GM21825 (cell line): ENCODE results near the gene E4F1.

ENCODE experiments used
- ATAC-seq: cut with Tn5 transposase; IDR thresholded peaks from one replicate; pipeline ENCODE4 v1.9.1; 2021; ENCODE audit warnings: mild to moderate bottlenecking, moderate library complexity; ENCODE audit not compliant: unreplicated experiment

Gene E4F1

DNA sequence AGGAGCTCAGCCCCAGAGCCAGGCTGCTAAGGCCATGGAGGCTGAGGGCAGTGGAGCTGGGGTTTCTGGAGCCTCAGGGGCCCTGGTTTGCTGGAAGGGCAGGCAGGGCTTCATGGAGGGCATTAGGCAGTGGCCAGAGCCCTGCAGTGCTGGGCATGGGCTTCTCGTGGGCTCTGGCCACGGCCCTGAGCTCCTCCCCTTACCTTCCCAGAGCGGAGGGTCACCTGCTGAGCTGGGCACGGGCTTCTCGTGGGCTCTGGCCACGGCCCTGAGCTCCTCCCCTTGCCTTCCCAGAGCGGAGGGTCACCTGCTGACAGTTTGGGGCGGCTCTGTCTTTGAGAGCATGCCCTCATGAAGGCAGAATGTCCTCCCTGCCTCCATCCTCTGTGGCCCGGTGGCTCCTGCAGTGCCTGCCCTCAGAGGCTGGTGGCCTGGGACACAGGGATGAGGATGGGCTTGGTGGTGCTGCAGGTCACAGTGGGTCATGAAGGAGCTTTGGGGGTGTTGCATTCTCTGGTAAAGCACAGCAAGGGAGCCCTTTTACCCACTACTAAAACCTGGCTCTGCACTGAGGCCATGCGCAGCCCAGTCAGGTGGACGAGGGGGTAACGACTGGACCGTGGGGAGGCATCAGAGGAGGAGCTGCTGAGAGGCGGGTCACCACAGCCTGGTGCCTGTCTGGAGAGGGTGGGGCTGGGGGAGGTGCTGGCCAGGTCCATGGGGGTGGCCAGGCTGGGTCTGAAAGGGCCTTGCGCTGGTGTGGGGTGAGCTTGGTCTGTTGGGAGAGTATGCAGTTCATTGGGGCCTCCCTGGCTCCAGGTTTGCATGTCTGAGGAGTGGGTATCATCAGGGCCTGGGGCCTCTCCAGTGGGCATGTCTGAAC is 47.4 kb downstream of the E4F1 start:
- ATAC-seq: no peak

DNA sequence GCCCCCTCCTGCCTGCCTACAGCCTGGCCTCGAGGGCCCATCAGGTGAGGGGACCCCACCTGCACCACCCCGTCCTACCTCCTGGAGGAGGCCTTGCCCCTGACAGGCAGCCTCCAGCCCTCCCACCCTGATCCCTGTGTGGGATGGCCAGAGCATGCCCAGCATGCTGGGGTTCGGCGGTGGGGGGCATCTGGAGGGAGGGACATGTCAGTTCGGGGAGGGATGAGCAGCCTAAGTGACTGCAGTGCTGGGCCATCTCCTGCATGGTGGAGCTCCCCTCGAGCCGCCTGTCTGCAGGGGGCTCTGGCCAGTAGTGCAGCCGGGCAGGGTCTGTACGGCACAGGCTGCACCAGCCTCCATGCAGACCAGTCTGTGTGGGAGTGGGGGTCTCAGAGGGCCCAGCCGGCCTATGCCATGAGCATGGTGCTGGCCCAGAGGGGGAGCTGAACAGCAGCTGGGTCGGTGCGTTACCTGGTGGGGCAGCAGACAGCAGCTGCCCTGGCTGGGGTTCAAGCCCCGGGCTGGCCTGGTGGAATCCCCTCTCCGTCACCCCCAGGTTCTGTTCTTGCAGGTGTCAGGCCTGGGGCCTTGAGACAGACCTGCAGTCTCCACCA is 48.6 kb downstream of the E4F1 start:
- no peak for ATAC-seq

DNA sequence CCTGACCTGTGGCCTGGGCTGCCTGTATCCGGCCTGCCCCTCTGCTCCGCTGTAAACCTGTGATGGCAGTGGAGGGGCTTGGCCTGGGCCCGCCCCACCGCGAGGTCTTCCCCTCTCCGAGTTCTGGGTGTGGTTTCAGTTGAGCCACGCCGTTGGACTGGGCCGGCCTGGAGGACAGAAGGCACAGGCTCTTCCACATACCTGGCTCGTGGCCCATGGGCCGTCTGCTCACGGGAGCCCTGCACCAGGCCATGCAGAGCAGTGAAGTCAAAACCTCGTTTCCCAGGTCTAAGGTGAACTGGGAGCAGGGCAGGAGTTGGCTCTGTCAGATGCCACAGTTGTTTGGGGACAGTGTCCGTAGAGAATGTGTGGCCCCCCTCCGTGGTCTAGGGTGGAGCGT is 50.1 kb downstream of the E4F1 start:
- ATAC-seq: no peak

DNA sequence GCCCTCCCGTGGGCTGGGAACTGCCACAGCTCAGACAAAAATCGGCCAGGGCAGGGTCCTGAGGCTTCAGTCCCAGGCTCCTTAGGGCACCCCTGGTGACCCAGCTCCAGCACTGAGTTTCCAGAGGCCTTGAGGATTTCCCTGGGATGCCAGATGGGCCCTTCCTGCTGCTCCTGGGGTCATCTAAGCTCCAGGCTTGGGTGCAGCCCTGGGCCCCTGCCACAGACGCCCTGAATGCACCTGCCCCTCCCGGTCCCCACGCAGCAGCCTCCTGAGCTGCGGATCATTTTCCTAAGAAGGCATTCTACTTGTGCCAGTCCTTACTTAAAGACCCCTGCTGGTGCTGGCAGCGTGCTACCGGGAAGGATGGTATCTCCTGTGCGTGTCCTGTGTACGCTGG is 50.5 kb downstream of the E4F1 start:
- no peak for ATAC-seq

DNA sequence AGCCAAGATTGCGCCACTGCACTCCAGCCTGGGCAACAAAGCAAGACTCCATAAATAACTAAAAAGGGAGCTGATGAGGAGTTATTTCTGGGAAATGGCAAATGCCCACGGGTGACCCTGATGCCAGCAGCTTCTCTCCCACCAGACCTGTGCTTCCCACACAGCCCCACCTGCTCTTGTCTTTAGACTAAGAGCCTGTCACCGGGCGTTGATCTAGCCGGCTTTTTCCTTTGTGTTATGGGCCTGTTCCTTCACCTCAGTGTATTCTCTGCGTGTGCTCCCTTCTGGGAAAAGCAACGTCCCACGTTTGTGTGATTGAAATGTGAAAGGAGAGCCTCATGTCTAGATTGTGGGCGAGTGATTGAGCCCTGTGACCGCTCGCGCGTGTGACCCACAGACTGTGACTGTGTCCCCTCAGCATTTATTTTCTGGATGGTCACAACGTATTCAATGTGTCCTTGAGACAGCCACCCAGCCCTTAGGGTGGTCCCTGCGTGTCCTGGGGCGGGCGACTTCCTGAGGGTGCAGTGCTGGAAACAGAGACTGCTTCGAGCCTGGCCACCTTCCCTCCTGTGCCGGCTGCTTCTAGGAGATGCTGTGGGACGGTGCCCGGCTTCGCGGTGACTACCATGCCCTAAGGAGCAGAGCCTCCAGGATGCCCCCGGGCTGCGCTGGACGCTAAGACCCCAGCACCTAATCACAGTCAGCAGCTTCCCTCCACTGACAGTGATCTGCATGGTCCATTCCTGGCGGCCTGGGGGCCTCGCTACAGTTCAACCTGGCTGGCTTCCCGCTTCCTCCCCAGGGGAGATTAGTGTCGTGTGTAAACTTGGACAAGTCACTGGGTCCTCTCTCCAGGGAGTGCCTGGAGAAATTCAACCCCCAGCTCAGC is 52.3 kb downstream of the E4F1 start:
- ATAC-seq: no peak

DNA sequence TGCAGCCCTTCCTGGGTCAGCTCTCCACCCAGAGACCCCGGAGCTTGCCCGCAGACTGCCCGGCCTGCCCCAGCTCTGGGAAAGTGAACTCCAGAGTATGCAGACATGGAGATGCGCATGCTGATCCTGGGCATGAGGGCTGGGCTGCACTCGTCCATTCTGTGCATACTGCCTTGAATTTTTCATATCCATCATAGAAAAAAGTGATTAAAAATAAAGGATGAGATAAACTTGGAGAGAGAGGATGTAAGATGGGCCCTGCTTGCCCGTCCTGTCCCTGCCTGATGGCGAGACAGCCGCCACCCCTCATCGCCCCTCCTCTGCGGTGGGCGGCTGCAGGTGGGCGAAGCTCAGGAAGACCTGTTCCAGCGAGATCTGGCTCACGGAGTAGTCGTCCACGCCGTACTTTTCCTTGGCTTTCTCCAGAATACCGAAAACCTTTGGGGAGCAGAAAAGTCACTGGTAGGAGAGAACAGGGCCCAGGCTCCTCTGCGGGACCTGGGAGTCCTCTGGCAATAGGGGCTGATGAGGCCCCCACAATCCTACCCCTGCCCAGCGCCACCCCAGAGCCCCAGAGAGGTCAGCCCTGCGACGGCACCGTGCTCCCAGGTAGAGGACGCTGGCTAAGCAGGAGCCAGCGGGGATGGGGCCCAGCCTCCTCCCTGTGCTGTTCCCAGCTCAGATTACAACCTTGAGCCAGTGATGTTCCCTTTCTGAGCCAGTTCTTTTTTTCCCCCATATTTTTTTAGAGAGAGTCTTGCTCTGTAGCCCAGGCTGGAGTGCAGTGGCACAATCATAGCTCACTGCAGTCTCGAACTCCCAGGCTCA is 53.2 kb downstream of the E4F1 start:
- no peak for ATAC-seq

DNA sequence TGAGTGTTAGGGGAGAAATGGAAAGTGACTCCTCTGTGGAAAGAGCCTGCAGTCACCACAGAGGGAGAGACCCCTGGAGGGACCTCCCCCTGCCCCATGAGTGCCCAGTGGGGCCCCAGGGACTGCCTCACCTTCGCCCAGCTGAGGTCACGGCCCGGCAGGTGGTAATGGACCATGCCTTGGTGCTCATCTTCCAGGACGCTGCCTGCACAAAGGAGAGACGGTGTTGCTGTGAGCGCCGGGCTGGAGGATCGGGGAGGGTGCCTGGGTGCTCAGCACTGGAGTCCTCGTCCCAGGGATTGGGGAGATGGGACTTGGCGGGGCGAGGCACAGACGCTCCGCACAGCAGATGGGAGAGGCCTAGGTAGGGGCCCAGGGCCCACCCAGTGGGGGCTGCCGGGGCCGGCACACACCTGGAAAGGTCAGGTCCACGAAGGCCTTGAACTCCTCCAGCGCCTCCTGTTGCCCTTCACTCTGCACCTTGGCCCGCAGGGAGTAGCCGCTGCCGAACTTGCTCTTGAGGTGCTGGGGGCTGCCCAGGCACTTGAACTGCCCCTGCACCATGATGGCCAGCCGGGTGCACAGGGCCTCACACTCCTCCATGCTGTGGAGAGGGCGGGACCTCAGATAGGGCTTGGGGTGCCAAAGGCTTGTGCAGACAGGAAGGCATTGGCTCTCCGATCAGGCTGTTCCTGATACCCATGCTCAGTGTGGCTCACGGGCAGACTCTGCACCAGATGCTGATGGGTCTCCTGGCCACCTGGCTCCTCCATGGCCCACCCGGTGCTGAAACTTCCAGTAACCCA is 54.3 kb downstream of the E4F1 start:
- ATAC-seq: no peak

DNA sequence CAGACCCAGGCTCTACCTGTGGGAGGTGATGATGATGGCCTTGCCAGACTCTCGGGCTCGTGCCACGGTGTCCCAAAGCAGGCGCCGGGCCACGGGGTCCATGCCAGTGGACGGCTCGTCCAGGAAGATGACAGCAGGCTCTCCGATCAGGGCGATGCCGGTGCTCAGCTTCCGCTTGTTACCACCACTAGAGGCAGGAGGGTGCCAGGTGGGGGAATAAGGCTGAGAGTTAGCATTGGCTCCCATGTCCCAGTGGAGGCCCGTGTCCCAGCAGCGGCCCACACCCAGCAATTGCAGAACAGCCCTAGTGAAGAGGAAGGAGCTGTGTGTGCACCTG is 54.8 kb downstream of the E4F1 start:
- no peak for ATAC-seq

DNA sequence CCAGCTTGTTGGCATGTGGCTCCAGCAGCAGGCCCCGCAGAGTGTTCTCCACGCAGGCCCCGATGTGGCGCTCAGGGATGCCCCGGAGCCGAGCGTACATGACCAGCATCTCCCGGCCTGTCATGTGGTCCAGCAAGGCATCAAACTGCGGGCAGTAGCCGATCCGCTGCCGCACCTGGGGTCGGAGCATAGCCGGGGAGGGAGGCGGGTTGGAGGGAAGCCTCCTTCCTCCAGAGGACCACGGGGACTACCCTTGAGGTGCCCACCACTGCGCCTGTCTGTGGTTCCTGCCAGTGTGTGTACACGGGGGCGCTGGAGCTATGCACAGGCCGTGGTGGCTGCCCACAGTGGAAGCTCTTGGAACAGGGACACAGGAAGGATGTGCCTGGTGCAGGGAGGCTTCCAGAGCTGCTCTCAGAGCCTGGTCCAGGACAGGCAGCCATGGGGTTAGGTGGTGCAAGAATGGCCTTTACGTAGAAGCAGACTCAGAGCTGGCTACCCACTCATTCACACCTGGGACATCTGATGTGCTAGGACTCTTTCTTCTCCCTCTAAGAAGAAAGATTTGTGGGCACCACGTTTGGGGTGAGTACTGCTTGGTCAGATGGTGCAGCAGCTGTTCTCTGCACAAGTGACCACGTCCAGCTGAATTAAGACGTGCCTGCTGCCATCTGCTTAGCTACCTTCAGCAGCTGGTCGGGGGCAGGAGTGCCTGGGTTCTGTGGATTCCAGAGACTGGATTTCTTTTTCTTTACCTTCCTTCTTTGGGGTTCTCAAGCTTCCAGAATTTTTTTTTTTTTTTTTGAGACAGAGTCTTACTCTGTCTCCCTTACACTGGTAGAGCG is 55.8 kb downstream of the E4F1 start:
- no peak for ATAC-seq

DNA sequence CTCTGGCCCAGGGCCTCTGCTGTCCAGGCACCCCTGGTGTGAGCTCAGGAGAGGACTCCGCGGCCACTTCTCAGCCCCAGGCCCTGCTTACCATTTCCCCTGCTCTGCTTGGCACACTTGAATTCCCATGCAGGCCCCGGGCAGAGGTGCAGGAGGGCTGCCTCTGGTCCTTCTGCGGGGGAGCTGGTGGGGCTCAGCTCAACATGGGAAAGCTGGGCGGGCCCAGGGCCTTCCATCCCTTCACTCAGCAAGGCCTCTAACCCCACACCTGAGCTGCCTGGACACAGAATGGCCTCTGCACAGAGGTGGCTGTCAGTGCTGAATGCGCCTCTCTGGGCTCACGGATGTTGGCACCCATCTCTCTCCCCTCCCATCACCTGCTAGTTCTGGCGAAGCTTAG is 57.1 kb downstream of the E4F1 start:
- ATAC-seq: no peak

DNA sequence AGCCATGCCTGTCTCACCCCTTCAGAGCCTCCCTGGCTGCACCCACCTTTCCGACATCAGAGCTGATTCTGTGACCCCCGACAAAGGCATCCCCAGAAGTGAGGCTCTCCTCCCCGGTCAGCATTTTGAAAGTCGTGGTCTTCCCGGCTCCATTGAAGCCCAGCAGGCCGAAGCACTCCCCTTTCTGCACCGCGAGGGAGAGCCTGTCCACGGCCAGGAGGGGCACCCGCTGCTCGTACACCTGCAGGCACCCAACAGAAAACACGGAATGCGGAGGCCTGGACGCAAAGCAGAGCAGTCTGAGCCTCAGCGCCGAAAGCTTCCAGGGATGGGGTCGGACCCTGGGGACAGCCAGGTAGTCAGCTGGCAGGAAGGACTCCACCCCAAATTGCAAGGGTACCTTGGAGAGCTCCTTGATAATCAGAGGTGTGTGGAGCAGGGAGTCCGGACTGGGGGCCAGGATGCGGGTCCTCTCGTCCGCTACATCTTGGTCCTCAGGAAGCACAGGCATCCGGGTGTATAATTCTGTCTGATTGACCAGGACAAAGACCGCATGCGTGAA is 57.7 kb downstream of the E4F1 start:
- ATAC-seq: no peak

DNA sequence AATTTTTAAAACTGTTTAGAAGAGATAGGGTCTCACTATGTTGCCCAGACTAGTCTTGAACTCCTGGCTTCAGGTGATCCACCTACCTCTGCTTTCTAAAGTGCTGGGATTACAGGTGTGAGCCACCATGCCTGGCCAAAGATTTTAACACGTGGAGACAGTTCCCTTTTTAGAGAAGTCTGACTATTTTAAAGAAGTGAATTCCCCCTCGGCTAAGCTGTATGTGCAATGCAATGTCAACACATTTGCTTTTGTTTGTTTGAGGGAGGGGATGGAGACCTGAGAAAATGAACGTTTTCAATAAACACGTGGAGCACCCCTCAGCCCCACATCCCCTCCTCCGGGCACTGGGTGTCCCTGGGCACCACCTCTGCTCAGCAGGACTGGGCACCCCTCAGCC is 58.9 kb downstream of the E4F1 start:
- ATAC-seq: no peak

DNA sequence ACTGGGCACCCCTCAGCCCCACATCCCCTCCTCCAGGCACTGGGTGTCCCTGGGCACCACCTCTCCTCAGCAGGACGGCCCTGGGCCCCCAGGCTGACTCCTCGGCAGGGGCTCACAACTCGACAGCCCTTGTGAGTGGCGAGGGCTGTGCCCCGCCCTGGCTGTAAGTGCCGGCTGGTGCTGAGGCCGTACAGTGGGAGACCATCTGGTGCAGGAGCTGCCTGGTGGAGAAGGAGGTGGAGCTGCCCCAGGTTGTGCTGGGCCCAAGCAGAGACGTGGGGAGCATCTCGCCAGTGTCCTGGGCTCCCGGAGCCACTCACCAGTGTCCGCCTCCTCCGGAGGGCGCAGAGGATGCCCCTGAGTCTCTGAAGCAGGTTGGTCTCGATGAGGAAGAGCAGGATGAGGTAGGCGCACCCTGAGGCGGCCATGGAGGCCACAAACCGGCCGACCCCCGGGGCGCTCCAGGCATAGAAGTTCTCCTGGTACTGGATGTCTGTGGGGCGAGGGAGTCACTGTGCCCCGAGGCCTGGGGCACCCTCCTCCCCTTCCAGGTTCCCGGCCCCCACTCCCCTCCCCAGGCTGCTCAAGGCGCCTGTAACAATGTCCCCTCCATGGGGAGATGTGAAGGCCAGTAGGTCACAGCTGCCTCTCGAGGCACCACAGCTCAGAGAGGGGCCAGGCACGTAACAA is 59.6 kb downstream of the E4F1 start:
- ATAC-seq: no peak

DNA sequence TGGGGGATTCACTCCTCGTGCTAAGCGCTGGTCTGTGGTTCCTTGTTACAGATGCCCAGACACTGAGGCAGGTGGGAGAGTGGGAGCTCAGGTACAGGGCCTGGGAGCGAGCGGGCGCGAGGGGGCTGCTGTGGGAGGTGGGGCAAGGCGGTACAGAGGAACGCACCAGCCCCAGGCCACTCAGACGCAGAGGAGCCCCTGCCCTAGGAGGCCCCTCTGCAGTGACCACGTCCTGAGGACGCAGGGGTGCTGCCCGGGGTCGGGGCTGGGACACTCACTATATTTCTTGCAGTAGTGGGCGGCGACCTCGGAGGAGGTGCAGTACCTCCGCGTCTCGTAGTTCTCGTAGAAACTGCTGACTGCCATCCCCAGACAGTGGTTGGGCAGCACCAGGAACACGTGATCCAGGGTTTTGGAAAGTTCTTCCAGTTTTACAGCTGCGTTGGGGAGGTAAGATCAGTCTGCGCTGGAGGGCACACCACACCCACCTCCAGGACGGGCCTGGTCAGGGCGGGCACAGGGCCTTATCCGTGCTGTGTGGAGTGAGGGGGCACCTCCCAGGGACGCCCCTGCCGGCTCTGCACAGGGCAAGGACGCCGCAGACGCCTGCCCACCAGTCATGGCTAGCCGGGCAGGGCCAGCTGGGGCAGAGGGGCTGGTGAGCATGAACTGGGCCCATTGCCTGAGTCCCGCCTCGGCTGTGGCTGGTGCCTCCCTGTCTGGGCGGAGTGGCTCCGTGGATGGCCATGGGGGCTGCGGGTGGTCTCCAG is 60.8 kb downstream of the E4F1 start:
- ATAC-seq: no peak

DNA sequence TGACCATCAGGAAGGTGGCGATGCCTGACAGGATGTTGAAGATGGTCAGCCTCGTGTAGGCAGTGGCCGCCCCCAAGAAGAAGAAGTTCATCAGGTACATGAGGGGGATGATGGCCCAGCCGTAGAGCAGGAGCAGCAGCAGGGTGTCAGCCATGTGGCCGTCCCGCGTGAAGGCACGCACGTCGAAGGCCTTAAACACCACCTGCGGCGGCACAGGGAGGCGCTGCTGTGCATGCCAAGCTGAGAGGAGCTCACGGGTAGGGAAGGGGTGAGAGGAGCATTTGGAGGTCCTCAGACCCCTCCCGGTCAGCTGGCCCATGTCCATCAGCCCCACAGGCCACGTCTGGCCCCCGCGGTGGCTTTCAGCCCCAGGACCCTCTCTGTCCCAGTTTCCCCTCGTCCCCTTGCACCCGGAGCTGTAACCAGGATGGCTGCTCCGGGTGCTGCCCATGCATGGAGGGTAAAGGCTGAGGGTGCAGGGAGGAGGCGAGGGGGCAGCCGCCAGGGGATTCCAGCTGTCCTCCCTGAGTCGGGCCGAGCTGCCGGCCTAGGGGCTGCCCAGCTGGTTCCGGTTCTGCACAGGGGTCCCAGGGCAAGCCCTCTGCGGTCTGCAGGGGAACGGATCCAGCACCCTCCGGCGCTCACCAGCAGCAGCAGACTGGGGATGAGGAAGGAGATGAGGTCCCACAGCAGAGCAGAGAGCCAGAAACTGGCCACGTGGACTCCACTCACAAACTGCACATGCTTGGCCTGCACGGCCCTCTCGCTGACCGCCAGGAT is 61.6 kb downstream of the E4F1 start:
- ATAC-seq: no peak
